ENCODE results near the gene RND1. TPM values are rescaled to one million over a fixed set of nuclear protein-coding genes. Genes with fewer than 3 reads are reported as not detected.
"Not testable (repeated sequence)": the region's sequence is repeated elsewhere in the genome, so short reads cannot be mapped to it uniquely, and the experiment has no call there.

RND1 gene
- total RNA-seq, 1 donor = under 0.01 TPM

- no peak for TF ChIP-seq CTCF (IDR thresholded peaks at IDR 0.05; ENCODE audit: insufficient read depth, low read depth, low read length)
- peak; percentile 97 for DNase-seq (ENCODE audit: low read depth)
- H3K4me3 ChIP-seq (ENCODE audit: low read depth, low read length) = peak within 1 kb of the TSS; percentile 91
Measured at GRCh38 chr12:48851883-48852733, 13.6 kb downstream of the RND1 start, which contains the start of gene DDX23. TSS of gene DDX23 (minus strand) at chr12:48852163. CDS start at chr12:48845782, 6,381 bp downstream.

GRCh38 chr12:48842021-48842420, 23.6 kb downstream of the RND1 start:
- not testable (repeated sequence) for DNase-seq (ENCODE audit: low read depth); H3K4me3 ChIP-seq (ENCODE audit: low read depth, low read length)

GRCh38 chr12:48838048-48838447, 27.6 kb downstream of the RND1 start:
- no peak overlapping the region for H3K4me3 ChIP-seq (ENCODE audit: low read depth, low read length)
- no peak for DNase-seq (ENCODE audit: low read depth)
- no peak for TF ChIP-seq CTCF (IDR thresholded peaks at IDR 0.05; ENCODE audit: insufficient read depth, low read depth, low read length)

GRCh38 chr12:48832321-48833060, 33.2 kb downstream of the RND1 start:
- DNase-seq (ENCODE audit: low read depth) = no peak
- no peak for TF ChIP-seq CTCF (IDR thresholded peaks at IDR 0.05; ENCODE audit: insufficient read depth, low read depth, low read length)
- H3K4me3 ChIP-seq (ENCODE audit: low read depth, low read length) = no peak overlapping the region

GRCh38 chr12:48831257-48831656, 34.4 kb downstream of the RND1 start:
- H3K4me3 ChIP-seq (ENCODE audit: low read depth, low read length) = no peak overlapping the region
- no peak for TF ChIP-seq CTCF (IDR thresholded peaks at IDR 0.05; ENCODE audit: insufficient read depth, low read depth, low read length)
- DNase-seq (ENCODE audit: low read depth) = no peak

GRCh38 chr12:48828841-48829575, 36.7 kb downstream of the RND1 start:
- DNase-seq (ENCODE audit: low read depth) = no peak
- H3K4me3 ChIP-seq (ENCODE audit: low read depth, low read length) = no peak overlapping the region
- TF ChIP-seq CTCF (IDR thresholded peaks at IDR 0.05; ENCODE audit: insufficient read depth, low read depth, low read length) = no peak

GRCh38 chr12:48828293-48828692, 37.4 kb downstream of the RND1 start:
- H3K4me3 ChIP-seq (ENCODE audit: low read depth, low read length) = no peak overlapping the region
- no peak for TF ChIP-seq CTCF (IDR thresholded peaks at IDR 0.05; ENCODE audit: insufficient read depth, low read depth, low read length)
- DNase-seq (ENCODE audit: low read depth) = no peak

Measured in fibroblast of villous mesenchyme (primary cell).